LNCaP clone FGC (cell line): ENCODE data around the gene CDA.

Experiments
- DNase-seq: peaks from one replicate; pipeline ENCODE4 v3.0.0-alpha.2; 2011; ENCODE audit warnings: low read depth
- H3K4me3 ChIP-seq: 2 replicates; pipeline ENCODE4 v1.5.1; 2011; ENCODE audit warnings: mild to moderate bottlenecking, low read depth, low read length, control low read depth
- TF ChIP-seq, protein P1 (sequence below): IDR thresholded peaks from 2 replicates; pipeline ENCODE4 v1.5.1; 2012; ENCODE audit warnings: mild to moderate bottlenecking; ENCODE audit not compliant: control insufficient read depth, insufficient read depth; ENCODE audit errors: extremely low read depth

Gene CDA

DNA sequence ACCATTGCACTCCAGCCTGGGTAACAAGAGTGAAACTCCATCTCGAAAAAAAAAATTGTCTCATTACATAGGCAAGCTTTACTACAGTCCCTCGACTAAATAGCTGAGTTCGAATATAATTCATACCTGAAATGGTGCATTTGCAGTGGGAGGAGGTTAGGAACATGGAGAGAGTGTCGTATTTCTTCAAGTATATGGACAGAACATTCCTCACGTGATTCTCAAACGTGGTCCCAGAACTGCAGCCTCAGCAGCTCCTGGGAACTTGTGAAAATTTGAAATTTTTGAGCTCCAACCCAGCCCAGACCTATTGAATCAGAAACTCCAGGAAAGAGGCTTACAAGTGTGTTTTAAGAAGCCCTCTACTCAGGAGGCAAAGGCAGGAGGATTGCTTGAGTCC lies 7.2 kb downstream of the CDA start:
- TF ChIP-seq, protein P1, sequence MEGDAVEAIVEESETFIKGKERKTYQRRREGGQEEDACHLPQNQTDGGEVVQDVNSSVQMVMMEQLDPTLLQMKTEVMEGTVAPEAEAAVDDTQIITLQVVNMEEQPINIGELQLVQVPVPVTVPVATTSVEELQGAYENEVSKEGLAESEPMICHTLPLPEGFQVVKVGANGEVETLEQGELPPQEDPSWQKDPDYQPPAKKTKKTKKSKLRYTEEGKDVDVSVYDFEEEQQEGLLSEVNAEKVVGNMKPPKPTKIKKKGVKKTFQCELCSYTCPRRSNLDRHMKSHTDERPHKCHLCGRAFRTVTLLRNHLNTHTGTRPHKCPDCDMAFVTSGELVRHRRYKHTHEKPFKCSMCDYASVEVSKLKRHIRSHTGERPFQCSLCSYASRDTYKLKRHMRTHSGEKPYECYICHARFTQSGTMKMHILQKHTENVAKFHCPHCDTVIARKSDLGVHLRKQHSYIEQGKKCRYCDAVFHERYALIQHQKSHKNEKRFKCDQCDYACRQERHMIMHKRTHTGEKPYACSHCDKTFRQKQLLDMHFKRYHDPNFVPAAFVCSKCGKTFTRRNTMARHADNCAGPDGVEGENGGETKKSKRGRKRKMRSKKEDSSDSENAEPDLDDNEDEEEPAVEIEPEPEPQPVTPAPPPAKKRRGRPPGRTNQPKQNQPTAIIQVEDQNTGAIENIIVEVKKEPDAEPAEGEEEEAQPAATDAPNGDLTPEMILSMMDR: no peak

GRCh38 chr1:20597650-20598049 lies 8.8 kb downstream of the CDA start:
- no peak for DNase-seq
- no peak overlapping the region for H3K4me3 ChIP-seq
- TF ChIP-seq, protein P1: no peak

More for the DNA sequence above, 7.2 kb downstream of the CDA start:
- H3K4me3 ChIP-seq: no peak overlapping the region
- no peak for DNase-seq

DNA sequence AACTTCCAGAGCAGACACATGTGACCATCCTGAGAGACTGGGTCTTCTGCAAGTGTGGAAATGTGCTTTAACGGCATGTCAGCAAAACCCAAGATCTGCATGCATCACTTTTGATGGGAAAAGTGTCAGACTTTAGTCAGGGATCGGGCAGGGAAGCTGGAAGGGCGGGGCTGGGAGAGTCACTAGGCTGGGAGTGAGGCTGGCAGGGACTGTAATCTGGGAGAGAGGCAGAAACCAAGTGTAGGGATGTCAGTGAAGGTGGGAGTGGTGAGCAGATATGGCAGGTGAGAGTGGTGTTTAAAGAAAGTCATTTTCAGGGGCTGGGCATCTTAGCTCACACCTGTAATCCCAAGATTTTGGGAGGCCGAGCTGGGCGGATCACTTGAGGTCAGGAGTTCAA lies 11.3 kb downstream of the CDA start:
- DNase-seq: no peak
- no peak overlapping the region for H3K4me3 ChIP-seq
- TF ChIP-seq, protein P1: no peak

GRCh38 chr1:20601129-20601825 lies 12.4 kb downstream of the CDA start:
- H3K4me3 ChIP-seq: no peak overlapping the region
- TF ChIP-seq, protein P1: no peak
- no peak for DNase-seq

DNA sequence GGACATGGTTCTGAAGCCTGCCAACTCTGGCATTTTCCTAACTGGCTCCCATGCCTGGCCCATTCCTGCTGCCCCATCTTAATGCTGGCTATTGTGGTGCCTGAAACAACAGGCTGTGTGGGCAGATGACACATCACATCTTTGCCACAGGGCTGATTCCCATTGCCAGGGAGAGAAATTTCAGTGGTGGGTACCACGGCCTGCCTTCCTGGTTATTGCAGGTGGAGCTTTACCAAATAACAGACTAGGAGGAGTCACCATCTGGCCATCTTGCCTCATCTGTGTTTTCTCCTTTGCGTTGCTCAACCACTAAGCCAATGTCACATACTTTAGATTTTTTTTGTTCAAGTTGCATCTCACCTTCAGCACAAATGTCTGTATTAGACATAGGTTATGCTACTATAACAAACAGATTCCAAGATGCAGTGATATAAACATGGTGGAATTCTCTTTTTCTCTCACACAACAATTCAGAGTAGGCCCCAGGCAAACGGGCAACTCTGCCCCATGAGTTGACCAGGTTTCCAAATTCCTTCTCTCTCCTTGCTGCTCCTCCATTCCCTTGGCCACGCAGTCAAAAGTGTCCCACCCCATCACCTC lies 14.1 kb downstream of the CDA start:
- TF ChIP-seq, protein P1: no peak
- DNase-seq: no peak
- no peak overlapping the region for H3K4me3 ChIP-seq

DNA sequence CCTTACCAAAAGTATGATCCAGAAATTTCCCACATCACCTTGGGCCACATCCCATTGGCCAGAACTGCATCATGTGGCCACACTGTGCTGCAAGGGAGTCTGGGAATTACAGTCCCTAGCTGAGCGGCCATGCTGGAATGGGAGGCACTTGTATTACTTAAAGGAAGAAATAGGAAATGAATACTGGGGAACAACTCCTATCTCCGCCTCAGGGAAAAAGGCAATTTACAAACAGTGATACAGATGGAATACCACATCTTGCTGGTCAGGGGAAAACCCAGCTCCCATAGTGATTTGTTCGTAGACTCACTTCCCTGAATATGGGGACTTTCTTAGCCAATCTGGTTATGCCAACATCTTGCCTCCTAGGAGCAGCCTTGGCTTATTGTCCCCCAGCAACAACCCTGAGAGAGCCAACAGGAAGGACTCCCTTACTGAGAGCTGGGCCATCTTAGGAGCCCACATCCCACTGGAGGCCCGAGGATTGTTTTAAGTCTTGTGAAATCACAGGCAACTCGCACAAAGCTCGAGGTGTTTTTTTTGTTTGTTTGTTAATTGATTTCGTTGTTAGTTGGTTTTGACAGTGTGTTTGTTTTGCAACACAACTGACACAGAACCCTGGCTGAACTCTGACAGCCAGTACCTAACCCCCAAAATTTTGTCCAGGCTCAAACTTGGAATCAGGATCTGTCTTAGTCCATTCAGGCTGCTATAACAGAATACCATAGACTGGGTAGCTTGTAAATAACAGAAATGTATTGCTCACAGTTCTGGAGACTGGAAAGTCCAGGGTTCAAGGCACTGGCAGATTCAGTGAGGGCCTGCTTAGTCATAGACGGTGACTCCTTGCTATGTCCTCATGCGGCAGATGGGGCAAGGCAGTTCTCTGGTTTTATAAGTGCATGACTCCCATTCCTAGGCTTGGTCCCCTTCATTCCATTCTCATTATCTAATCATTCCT lies 14.9 kb downstream of the CDA start:
- TF ChIP-seq, protein P1: no peak
- no peak overlapping the region for H3K4me3 ChIP-seq
- DNase-seq: no peak
